NCI-H526 (cell line): ENCODE results near the gene KCTD17.

Experiments used
- DNase-seq, 2 experiments: peaks; one replicate each; lab custom pipeline; 2025; lab: John Stamatoyannopoulos, UW

Gene KCTD17

GRCh38 chr22:37105990-37106389, 54.4 kb downstream of the KCTD17 start:
- DNase-seq, result no peak

- DNase-seq, result peak; percentile 39 to 52
Measured at GRCh38 chr22:37107816-37108621, 56.5 kb downstream of the KCTD17 start.

- peak in 1 of 2 experiments; percentile 73 for DNase-seq
Measured at GRCh38 chr22:37109242-37109917, 57.8 kb downstream of the KCTD17 start, which contains the start of gene TMPRSS6. TSS of gene TMPRSS6 (minus strand) at chr22:37109713. CDS start at chr22:37103417, 6,296 bp downstream.

GRCh38 chr22:37111156-37111717, 59.7 kb downstream of the KCTD17 start:
- DNase-seq, result no peak

- no peak for DNase-seq
Measured at GRCh38 chr22:37112084-37112728, 60.7 kb downstream of the KCTD17 start.
